Suprapubic skin (tissue), 3 donors: ENCODE results near the gene RCOR3.

Experiments
- POLR2AphosphoS5 ChIP-seq, 3 donors: sonication (generic); formaldehyde crosslinking; IDR thresholded peaks; one replicate each; pipeline ENCODE4 v1.6.1; 2017; ENCODE audit warnings: antibody characterized with exemption in 3 of 3
- TF ChIP-seq, protein P1 (sequence below), 2 donors: fragments of 200-600 bp in 1 of 2; fragments of 450-650 bp in 1 of 2; sonication (generic) in 1 of 2; IDR thresholded peaks; one replicate each; pipeline ENCODE4 v1.5.1; 2016 to 2019; ENCODE audit warnings: antibody characterized with exemption in 2 of 2, mild to moderate bottlenecking in 1 of 2, moderate library complexity in 1 of 2

DNA sequence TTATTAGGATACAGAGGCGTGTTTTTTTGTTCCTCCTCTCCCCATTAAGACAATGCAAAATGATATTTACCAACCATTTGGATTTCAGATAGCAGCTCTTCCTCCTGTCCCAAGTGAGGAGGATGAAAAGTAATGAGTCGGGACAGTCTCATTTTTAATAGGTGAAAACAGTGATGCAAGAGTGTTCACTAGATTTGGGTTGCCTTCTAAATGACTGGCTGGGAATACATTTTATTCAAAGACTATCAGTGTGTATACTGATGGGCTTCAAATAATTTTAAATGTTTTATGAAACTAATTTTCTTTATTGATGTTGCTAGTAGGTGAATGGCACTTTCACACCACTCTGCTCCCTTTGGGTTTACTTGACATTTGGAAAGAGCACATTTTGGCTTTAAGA is 2.1 kb downstream of the RCOR3 start:
- TF ChIP-seq, protein P1, sequence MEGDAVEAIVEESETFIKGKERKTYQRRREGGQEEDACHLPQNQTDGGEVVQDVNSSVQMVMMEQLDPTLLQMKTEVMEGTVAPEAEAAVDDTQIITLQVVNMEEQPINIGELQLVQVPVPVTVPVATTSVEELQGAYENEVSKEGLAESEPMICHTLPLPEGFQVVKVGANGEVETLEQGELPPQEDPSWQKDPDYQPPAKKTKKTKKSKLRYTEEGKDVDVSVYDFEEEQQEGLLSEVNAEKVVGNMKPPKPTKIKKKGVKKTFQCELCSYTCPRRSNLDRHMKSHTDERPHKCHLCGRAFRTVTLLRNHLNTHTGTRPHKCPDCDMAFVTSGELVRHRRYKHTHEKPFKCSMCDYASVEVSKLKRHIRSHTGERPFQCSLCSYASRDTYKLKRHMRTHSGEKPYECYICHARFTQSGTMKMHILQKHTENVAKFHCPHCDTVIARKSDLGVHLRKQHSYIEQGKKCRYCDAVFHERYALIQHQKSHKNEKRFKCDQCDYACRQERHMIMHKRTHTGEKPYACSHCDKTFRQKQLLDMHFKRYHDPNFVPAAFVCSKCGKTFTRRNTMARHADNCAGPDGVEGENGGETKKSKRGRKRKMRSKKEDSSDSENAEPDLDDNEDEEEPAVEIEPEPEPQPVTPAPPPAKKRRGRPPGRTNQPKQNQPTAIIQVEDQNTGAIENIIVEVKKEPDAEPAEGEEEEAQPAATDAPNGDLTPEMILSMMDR (IDR thresholded peaks at IDR 0.05), result no peak
- no peak for TF ChIP-seq POLR2AphosphoS5 (IDR thresholded peaks at IDR 0.05)
